T-helper 2 cell (primary cell): ENCODE data around the gene DCLRE1A.
A peak's percentile ranks its signal among the peaks of the same experiment; 100 is the strongest.
"Not testable (repeated sequence)": the region's sequence is repeated elsewhere in the genome, so short reads cannot be mapped to it uniquely, and the experiment has no call there.

Experiments used
- DNase-seq, 5 experiments: peaks; one replicate each; pipeline versions ENCODE4 v3.0.0 to v3.0.0-alpha.2; 2012 to 2022

DCLRE1A gene

DNA sequence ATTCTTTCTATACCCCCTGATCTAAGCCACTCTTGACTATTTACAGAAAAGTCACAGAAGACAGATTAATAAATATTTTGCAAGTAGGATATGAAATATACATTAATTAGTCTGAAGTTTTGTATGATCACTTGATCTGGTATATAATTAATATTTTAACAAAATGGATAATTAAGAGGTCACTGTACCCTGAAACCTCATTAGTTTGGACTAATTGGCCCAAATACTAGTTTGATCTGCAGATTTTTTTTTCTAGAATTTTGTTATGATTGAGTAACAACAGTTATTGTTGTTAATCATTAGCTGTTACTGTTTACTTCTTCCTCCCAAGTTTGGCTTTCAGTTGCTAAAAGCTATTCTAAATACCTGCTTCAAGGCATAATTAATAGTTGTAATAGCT lies 3.3 kb upstream of the DCLRE1A start:
- DNase-seq, result no peak

DNA sequence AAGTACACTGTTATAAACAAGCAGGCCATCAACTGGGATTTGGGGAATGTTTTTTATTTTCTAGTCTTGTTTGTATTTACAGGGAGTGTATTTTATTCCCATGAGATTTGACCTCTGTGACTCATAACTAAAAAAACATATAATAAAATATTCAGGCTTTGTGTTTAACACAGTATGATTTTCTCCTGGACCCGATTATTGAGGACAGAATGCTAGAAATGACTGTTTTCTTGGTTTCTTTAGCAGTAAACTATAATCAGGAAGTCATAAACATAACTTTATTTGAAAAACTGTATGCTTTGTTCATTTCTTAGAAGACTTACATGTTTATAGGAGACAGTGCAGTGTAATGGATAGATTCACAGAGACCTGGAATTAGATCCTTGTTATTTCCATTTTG lies 2.7 kb upstream of the DCLRE1A start:
- DNase-seq, result no peak

DNA sequence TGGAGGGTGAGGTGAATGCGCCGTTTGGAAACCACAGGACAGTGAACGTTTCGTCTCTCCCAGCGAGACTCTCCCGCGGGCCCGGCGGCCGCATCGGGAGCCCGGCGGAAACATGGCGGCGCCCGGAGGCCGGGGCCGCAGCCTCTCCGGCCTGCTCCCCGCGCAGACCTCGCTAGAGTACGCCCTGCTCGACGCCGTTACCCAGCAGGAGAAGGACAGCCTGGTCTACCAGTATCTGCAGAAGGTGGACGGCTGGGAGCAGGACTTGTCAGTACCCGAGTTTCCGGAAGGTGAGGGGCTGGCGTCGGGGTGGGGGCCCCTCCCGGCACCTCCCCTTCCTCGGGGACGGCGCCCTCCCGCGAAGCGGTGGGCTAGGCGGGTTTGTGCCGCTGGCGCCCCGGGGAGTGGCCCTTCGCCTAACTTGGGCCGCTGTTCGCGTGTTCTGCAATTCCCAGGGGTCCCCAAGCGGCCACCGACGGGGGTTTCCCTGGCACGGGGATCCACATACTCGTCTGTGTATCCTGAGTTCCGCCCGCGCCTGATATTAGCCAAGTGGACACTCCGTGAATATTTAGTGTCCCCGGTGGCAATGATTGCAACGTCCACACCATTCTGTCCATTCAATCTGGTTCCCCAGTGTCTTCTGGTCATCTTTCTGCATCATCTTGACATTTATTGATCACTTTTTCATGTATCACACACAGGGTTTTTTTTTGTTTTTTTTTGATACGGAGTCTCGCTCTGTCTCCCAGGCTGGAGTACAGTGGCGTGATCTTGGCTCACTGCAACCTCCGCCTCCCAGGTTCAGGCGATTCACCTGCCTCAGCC lies 1.1 kb upstream of the DCLRE1A start:
- DNase-seq, result peak; percentile 12 to 65 (median 30)

DNA sequence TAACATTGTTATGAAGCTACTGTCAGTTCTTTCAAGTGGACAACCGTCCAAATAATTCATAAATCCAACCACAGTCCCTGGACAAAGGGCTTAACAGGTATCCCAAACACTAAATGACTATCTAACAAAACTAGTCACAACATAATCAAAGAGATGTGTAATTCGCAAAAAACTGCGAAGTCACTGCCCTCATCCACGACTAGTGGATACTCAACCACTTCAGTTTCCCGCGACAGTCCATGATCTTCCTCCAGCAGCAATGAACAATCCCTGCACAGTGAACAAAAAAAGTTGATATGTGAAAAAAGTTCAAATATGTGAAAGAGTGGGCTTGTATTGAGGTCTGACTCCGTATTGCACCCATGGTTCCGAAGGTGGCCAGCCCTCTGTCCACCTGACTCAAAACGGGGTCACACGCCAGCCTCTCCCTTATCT lies 287 bp downstream of the DCLRE1A start:
- DNase-seq, result no peak

DNA sequence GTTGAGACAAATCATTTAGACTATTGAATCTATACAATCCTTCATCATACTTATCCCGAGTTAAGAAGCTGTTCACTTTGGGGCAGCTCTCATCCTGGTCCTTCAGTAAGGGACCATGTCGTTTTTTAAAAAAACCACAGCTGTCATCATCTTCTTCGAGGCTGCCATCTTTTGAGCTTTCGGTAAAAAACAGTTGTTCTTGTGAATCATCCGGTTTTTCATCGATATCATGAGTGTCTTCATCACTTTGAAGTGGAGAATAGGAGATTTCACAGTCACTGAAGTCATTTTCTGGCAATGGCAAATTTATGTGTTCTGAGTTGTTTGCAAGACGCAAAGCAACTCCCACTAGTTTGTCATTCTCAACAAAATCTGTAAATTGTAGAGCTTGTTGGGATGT lies 3.9 kb downstream of the DCLRE1A start:
- peak in 1 of 5 experiments; percentile 48 for DNase-seq

DNA sequence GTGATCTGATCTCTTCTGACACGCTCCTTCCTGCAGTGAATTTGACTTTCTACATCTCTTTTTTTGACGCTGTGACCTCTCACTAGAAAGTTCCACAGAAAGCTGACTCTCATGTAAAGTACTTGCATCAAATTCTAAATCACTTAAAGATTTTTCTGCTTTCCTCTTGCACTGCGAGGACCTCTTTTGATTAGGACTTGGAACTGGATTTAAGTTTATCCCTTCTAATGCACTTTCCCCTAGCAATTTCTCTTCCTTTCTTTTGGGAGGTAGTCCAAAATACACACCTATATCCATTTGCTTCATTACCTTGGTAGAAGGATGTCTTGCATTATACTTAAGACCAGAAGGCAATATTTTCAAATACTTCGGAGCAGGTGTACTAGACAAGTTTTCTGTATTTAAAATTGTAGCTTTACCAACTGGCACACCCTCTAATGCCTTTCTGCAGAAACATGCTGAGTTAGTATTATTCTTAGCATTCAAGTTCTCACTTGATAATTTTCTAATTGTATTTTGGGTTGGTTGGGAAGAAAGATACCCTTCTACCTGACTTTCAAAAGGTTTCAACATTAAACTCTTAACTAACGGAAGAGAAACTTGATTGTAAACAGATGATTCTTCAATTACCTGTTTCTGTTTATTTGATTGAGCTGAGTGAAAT lies 4.6 kb downstream of the DCLRE1A start:
- no peak for DNase-seq

DNA sequence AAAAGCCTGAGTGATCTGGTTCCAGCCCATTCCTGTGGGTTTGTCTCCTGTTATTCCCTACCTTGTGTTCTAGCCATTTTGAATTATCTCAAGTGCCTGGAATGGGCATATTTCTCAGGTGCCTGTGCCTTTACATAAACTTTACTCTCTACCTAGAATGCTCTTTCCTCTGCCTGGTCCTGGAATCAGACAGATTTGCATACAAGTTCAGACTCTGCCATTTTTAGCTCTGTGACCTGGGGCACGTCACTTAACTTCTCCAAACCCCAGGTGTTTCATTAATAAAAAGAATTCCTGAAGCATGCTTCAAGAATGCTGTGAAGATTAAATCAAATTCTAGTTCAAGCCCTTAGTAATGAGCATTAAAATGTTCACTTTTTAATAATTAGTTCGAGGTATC lies 7.8 kb downstream of the DCLRE1A start:
- no peak for DNase-seq

DNA sequence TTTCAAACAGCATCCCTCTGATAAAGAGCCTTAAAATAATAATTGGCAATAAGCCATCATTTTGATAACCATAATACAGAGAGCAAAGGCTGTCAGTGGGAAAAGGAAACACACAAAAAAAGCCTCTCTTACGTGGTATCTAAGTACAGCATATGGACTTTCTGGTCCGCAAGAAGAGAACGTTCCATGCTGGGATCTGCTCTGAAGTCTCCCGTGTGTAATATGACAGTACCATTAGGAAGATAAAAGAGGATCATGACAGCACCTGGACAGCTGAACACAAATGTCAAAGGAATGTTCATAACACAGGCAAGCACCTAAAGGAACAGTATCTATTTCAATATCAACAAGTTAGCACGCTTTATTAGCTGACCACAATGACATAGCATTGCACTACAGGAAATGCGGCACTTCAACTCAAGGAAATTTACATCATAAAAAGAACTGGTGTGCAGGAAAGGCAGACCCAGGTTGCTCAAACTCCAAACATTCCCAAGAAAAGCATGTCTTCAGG lies 9.9 kb downstream of the DCLRE1A start:
- no peak for DNase-seq

DNA sequence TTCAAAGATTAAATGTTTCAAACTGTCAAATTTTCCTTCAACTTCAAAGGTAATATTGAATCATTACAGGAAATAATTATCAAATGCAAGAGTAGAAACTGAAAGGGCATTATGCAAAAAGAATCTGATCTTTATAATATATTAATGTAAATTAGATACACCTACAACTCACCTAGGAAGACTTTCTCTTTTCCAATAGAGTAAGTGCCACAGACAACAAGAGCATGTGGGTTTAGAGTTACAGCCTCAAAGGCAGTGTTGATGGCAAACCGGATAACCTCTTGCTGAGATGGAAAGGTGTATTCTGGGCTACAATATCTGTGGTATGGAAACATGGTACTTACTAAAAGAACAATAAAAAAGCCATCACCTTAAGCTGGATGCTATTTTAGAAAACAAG lies 11.7 kb downstream of the DCLRE1A start:
- DNase-seq, result peak in 1 of 5 experiments; percentile 10

DNA sequence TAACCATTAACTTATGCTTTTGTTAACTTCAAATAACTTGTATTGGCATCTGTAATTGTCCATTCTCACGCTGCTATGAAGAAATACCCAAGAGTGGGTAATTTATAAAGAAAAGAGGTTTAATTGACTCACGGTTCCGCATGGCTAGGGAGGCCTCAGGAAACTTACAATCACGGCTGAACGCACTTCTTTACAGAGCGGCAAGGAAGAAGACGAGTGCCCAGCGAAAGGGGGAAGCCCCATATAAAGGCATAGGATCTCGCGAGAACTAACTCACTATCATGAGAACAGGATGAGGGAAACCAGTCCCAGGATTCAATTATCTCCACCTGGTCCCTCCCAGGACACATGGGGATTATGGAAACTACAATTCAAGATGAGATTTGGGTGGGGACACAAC lies 25.3 kb downstream of the DCLRE1A start:
- DNase-seq, result not testable (repeated sequence)

DNA sequence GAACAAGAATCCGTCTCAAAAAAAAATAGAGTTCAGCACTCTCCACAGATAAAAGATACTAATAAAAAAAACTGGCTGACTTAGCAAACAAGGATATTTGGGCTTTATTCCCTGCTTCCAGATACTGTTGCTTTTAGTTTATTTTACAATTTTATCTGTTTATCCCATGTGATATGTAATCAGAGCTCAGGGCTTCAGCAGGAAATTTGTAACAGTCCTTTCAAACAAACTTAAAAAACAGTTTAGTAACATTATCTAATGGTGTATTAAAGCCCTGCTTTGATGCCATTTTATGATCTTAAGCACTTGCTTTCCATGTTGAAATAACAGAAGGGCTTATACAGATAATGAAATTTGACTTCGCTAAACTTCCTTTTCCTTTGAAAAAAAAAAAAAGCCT lies 28.1 kb downstream of the DCLRE1A start:
- no peak for DNase-seq

DNA sequence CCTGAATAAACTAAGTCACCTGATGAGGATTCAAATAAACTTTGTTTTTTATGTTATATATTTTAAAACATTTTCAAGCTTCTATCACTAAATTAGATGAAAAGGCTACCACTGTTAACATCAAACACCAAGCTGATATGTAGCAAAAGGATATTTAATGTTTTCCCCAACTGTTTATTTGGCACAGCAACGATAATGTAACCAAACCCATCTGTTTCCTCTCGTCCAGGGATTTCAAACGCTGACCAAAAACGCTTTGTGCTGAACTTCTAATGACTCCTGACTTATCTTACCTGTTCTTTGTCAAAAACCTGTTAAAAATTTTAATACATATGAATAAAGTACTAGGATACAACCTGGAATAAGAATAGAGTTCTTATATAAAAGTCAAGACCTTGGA lies 30.5 kb downstream of the DCLRE1A start:
- DNase-seq, result no peak

DNA sequence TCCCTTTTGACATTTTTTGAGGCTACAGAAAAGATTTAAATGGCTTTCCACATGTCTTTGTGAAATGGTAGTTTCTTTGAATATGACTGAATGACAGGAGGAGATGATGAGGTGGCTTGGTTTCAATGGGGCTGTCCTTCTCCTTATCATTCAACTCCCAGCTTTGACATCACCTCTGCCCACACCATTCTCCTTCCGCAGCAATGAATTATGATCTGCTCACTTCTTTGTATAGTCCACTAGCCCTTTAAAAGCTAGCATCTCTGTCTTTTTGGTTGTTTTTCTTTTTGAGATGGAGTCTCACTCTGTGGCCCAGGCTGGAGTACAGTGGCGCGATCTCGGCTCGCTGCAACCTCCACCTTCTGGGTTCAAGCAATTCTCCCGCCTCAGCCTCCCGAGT lies 31.7 kb downstream of the DCLRE1A start:
- no peak for DNase-seq

DNA sequence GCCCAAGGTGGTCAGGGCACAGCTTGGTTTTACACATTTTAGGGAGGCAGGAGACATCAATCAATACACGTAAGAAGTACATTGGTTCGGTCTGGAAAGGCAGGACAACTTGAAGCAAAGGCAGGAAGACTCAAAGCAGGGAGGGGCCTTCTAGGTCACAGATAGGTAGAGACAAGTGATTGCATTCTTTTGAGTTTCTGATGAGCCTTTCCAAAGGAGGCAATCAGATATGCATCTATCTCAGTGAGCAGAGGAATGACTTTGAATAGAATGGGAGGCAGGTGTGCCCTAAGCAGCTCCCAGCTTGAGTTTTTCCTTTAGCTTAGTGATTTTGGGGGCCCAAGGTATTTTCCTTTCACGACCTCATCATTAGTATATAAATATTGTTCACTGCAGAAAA lies 32.6 kb downstream of the DCLRE1A start:
- DNase-seq, result not testable (repeated sequence)

DNA sequence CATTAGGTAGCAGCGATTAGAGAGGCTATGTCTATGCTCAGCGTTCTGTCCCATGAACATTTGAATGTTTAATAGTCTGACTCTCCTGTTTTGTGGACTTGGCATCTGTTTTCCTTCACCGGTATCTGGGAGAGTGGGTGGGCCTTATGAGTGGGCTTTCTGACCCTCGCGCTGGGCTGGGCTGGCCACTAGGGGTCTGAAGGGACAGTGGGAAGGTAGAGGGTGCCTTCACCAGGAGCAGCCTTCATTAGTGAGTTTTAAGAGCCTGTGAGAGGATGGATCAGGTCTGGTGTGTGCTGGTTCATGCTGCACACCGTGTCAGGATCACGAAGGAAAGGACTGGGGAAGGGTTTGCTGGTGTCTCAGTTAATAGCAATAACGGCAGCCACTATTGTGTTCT lies 33.4 kb downstream of the DCLRE1A start:
- no peak for DNase-seq

DNA sequence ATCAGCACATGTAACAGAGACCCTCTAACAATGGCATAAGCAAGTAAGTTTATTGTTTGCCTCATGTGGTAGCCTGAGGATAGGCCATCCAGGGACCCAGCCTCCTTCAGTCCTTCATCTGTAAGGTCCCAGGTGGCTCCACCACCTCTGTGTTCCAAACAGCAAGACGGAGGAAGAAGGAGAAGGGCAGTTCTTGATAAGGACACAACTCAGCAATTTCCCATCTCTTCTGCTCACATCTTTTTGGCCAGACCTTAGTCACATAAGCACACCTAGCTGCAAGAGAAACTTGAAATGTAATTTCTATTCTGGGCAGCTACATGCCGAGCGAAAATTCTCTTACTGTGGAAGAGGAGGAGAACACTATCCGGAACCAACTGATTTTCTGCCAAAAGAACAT lies 33.9 kb downstream of the DCLRE1A start:
- DNase-seq, result no peak

DNA sequence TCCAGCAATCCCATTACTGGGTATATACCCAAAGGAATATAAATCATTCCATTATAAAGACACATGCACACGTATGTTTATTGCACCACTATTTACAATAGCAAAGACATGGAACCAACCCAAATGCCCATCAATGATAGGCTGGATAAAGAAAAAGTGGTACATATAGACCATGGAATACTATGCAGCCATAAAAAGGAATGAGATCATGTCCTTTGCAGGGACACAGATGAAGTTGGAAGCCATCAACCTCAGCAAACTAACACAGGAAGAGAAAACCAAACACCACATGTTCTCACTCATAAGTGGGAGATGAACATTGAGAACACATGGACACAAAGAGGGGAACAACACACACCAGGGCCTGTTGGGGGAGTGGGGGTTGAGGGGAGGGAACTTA lies 39.2 kb downstream of the DCLRE1A start:
- DNase-seq, result not testable (repeated sequence)

DNA sequence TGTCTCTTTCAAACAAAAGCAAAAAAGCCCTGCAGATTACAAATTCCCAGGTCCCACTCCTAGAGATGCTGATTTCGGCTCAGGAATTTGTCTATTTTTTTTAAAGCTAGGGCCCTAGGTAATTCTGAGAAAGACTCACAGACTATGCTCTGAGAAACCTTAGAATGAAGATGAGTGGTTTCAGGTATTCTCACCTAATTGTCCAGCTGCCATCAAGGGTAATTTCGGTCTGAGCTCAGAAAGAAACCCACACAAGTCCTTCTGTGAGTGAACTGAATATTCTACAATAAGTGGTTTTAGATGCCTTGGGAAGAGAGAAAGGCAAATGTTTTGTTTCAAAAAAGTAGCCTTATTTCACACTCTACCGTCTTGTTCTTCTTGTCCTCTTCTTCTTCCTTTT lies 45.7 kb downstream of the DCLRE1A start:
- DNase-seq, result no peak

DNA sequence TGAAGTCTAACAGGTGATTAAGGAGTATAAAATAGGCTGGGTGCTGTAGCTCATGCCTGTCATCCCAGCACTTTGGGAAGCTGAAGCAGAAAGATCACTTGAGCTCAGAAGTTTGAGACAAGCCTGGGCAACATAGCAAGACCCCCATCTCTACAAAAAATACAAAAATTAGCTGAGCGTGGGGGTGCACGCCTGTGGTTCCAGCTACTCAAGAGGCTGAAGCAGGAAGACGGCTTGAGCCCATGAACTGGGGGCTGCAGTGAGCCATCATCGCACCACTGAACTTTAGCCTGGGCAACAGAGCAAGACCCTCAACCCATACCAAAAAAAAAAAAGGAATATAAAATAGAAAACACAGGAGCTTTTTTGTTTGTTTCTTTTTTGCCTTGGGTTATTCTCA lies 47.4 kb downstream of the DCLRE1A start:
- DNase-seq, result no peak

DNA sequence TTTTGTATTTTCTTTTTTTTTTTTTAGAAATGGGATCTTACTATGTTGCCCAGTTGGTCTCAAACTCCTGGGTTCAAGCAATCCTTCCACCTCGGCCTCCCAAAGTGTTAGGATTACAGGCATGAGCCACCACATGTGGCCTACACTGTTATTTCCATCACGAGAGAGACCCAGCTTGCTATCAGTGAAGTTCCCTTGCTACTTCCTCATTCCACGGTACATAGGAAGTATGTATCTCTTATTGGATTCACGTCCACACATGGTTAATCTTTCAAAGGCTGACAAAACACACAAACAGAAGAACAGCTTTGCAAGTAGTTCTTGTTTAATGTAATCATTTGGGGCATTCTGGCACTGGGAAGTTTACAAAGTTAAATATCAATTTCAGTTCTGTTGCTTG lies 50.9 kb downstream of the DCLRE1A start:
- DNase-seq, result no peak

DNA sequence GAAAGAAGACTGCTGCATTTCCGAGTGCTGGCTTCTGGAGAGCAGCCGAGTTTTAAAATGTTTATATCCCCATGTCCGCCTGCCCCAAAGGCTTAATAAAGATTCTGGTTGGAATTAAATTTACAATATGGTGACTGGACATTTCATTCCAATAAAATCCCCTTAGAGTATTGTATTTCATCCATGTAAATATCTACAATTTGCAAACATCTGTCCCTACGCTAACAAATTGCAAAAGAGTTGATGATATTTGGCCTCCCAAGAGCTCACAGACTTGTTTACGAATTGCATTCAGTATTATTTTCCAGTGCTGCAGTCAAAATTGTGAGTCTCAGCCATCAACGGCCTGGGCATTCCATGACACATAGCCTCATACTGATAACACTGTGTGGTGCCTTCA lies 52.3 kb downstream of the DCLRE1A start:
- no peak for DNase-seq

DNA sequence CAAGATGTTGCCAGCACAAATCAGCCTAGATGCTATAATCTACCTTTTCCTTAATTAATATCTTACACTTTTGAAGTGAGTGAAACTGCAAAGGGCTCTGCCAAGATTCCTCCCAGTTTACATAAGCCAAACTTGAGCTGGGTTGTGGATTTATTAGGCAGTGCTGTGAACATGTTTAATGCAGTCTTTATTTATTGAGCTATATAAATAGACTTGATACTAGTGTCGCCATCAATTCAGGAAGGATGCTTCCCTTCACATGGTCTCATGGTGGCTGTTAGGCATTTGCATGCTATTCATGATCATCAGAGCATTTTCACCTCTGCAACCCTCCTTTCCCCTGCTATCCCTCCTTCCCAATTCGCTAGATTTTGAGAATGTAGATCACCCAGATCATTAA lies 62.2 kb downstream of the DCLRE1A start:
- DNase-seq, result no peak

DNA sequence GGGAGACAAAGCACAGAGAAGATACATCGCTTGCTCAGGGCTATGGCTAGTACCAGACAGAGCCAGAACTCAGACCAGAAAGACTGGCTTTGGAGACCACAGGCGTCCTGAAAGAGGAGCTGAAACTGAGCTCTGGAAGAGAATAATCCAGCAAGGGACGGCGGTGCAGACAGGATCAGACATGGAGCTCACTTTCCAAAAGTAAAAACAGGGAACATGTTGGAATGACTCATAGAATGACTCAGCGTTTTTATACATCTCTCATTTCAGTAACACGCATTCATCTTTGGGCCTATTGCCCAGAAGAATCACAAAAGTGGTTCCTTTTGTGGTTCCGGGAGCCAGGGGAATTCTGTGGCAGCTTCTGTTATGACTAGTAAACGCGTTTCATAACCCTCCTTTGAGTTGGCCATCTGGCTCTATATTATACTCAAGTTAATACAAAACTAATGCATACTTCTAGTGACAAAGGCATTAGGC lies 65.2 kb downstream of the DCLRE1A start:
- DNase-seq, result no peak
